ENCODE data around the gene ZNF236.
"Not testable (repeated sequence)": the region's sequence is repeated elsewhere in the genome, so short reads cannot be mapped to it uniquely, and the experiment has no call there.

The ZNF236 gene

GRCh38 chr18:76957384-76958355, 135.3 kb downstream of the ZNF236 start:
- TF ChIP-seq YY1 (IDR thresholded peaks at IDR 0.05; ENCODE audit: insufficient read depth, insufficient read length) (no peak), SUZ12 (IDR thresholded peaks at IDR 0.05; ENCODE audit: extremely low read depth, insufficient read depth, insufficient read length) (no peak), ZNF274 (IDR thresholded peaks at IDR 0.05; ENCODE audit: low read depth, low read length) (no peak)
- H3K36me3 ChIP-seq (ENCODE audit: insufficient read depth, insufficient read length, low read length): peaks cover 48% of the 10 kb centered on the region
- no peaks in the 10 kb centered on the region for H3K27me3 ChIP-seq (ENCODE audit: insufficient read depth, insufficient read length)
- DNase-seq (ENCODE audit: low read depth, low spot score): no peak
- H3K4me3 ChIP-seq (ENCODE audit: insufficient read length, low read depth): no peak overlapping the region
- no peaks in the 10 kb centered on the region for H3K9me3 ChIP-seq (ENCODE audit: insufficient read depth, low read length)
- no peaks in the 10 kb centered on the region for H3K4me1 ChIP-seq (ENCODE audit: insufficient read depth, insufficient read length)
- H3K9ac ChIP-seq (ENCODE audit: insufficient read length, low read depth): no peak overlapping the region

GRCh38 chr18:76958692-76959341, 136.5 kb downstream of the ZNF236 start:
- TF ChIP-seq SUZ12 (IDR thresholded peaks at IDR 0.05; ENCODE audit: extremely low read depth, insufficient read depth, insufficient read length) (no peak), YY1 (IDR thresholded peaks at IDR 0.05; ENCODE audit: insufficient read depth, insufficient read length) (no peak), ZNF274 (IDR thresholded peaks at IDR 0.05; ENCODE audit: low read depth, low read length) (no peak)
- Histone ChIP-seq H3K9me3 (ENCODE audit: insufficient read depth, low read length) (no peaks in the 10 kb centered on the region), H3K9ac (ENCODE audit: insufficient read length, low read depth) (no peak overlapping the region), H3K36me3 (ENCODE audit: insufficient read depth, insufficient read length, low read length) (peaks cover 46% of the 10 kb centered on the region), H3K4me1 (ENCODE audit: insufficient read depth, insufficient read length) (no peaks in the 10 kb centered on the region), H3K27me3 (ENCODE audit: insufficient read depth, insufficient read length) (no peaks in the 10 kb centered on the region), H3K4me3 (ENCODE audit: insufficient read length, low read depth) (no peak overlapping the region)
- DNase-seq (ENCODE audit: low read depth, low spot score): no peak

DNA sequence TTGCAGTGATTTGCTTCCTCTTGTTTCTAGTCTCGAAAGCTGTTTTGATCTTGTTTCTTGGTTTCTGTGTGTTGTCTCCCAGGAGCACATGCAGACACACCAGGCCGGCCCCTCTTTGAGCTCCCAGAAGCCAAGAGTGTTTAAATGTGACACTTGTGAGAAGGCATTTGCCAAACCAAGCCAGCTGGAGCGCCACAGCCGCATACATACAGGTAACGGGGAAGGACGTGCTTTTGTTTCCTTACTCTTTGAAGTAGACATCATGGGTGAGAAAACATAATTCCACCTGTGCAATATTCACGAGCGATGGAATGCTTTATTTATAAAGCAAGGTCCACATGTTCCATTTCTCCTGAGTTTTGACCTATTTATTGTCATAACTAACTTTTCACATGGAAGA, 137.2 kb downstream of the ZNF236 start:
- TF ChIP-seq YY1 (IDR thresholded peaks at IDR 0.05; ENCODE audit: insufficient read depth, insufficient read length): no peak
- TF ChIP-seq SUZ12 (IDR thresholded peaks at IDR 0.05; ENCODE audit: extremely low read depth, insufficient read depth, insufficient read length): no peak
- TF ChIP-seq ZNF274 (IDR thresholded peaks at IDR 0.05; ENCODE audit: low read depth, low read length): no peak
- no peak for DNase-seq (ENCODE audit: low read depth, low spot score)
- H3K27me3 ChIP-seq (ENCODE audit: insufficient read depth, insufficient read length): no peaks in the 10 kb centered on the region
- H3K4me3 ChIP-seq (ENCODE audit: insufficient read length, low read depth): no peak overlapping the region
- no peaks in the 10 kb centered on the region for H3K9me3 ChIP-seq (ENCODE audit: insufficient read depth, low read length)
- H3K36me3 ChIP-seq (ENCODE audit: insufficient read depth, insufficient read length, low read length): peaks cover 46% of the 10 kb centered on the region
- H3K4me1 ChIP-seq (ENCODE audit: insufficient read depth, insufficient read length): no peaks in the 10 kb centered on the region
- H3K9ac ChIP-seq (ENCODE audit: insufficient read length, low read depth): no peak overlapping the region

DNA sequence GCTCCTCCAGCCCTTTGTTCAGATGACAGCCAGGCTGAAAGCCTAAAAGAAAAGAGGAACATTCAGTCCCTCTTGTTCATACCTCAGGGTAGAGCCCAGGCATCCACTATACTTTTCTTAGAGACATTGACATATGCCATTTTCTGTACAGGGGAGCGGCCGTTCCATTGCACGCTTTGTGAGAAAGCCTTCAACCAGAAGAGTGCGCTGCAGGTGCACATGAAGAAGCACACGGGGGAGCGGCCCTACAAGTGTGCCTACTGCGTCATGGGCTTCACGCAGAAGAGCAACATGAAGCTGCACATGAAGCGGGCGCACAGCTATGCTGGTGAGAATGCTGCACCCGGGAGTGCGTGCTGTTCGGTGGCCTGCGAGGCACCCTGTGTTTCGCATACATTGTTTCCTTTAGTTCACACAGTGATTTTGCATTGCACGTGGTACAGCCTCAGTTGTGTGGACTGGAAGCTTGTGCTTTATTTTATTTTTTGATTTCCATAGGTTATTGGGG, 138.2 kb downstream of the ZNF236 start:
- H3K9ac ChIP-seq (ENCODE audit: insufficient read length, low read depth): no peak overlapping the region
- no peaks in the 10 kb centered on the region for H3K27me3 ChIP-seq (ENCODE audit: insufficient read depth, insufficient read length)
- no peak for TF ChIP-seq YY1 (IDR thresholded peaks at IDR 0.05; ENCODE audit: insufficient read depth, insufficient read length)
- no peak for TF ChIP-seq ZNF274 (IDR thresholded peaks at IDR 0.05; ENCODE audit: low read depth, low read length)
- TF ChIP-seq SUZ12 (IDR thresholded peaks at IDR 0.05; ENCODE audit: extremely low read depth, insufficient read depth, insufficient read length): no peak
- DNase-seq (ENCODE audit: low read depth, low spot score): no peak
- no peaks in the 10 kb centered on the region for H3K4me1 ChIP-seq (ENCODE audit: insufficient read depth, insufficient read length)
- H3K9me3 ChIP-seq (ENCODE audit: insufficient read depth, low read length): no peaks in the 10 kb centered on the region
- no peak overlapping the region for H3K4me3 ChIP-seq (ENCODE audit: insufficient read length, low read depth)
- H3K36me3 ChIP-seq (ENCODE audit: insufficient read depth, insufficient read length, low read length): peaks cover 45% of the 10 kb centered on the region

- H3K27me3 ChIP-seq (ENCODE audit: insufficient read depth, insufficient read length): no peaks in the 10 kb centered on the region
- TF ChIP-seq YY1 (IDR thresholded peaks at IDR 0.05; ENCODE audit: insufficient read depth, insufficient read length) (no peak), ZNF274 (IDR thresholded peaks at IDR 0.05; ENCODE audit: low read depth, low read length) (no peak), SUZ12 (IDR thresholded peaks at IDR 0.05; ENCODE audit: extremely low read depth, insufficient read depth, insufficient read length) (no peak)
Measured at GRCh38 chr18:76962851-76963250, 140.5 kb downstream of the ZNF236 start.

GRCh38 chr18:76963936-76964335, 141.6 kb downstream of the ZNF236 start:
- Histone ChIP-seq H3K9ac (ENCODE audit: insufficient read length, low read depth) (no peak overlapping the region), H3K27me3 (ENCODE audit: insufficient read depth, insufficient read length) (no peaks in the 10 kb centered on the region), H3K4me3 (ENCODE audit: insufficient read length, low read depth) (no peak overlapping the region), H3K36me3 (ENCODE audit: insufficient read depth, insufficient read length, low read length) (peaks cover 21% of the 10 kb centered on the region), H3K4me1 (ENCODE audit: insufficient read depth, insufficient read length) (no peaks in the 10 kb centered on the region), H3K9me3 (ENCODE audit: insufficient read depth, low read length) (no peaks in the 10 kb centered on the region)
- DNase-seq (ENCODE audit: low read depth, low spot score): no peak
- TF ChIP-seq SUZ12 (IDR thresholded peaks at IDR 0.05; ENCODE audit: extremely low read depth, insufficient read depth, insufficient read length): no peak
- no peak for TF ChIP-seq ZNF274 (IDR thresholded peaks at IDR 0.05; ENCODE audit: low read depth, low read length)
- TF ChIP-seq YY1 (IDR thresholded peaks at IDR 0.05; ENCODE audit: insufficient read depth, insufficient read length): no peak

More at GRCh38 chr18:76962851-76963250, 140.5 kb downstream of the ZNF236 start:
- no peak overlapping the region for H3K4me3 ChIP-seq (ENCODE audit: insufficient read length, low read depth)
- H3K9ac ChIP-seq (ENCODE audit: insufficient read length, low read depth): no peak overlapping the region
- no peaks in the 10 kb centered on the region for H3K9me3 ChIP-seq (ENCODE audit: insufficient read depth, low read length)
- no peak for DNase-seq (ENCODE audit: low read depth, low spot score)
- no peaks in the 10 kb centered on the region for H3K4me1 ChIP-seq (ENCODE audit: insufficient read depth, insufficient read length)
- peaks cover 31% of the 10 kb centered on the region for H3K36me3 ChIP-seq (ENCODE audit: insufficient read depth, insufficient read length, low read length)

- not testable (repeated sequence) for H3K27me3 ChIP-seq (ENCODE audit: insufficient read depth, insufficient read length); H3K4me3 ChIP-seq (ENCODE audit: insufficient read length, low read depth); H3K4me1 ChIP-seq (ENCODE audit: insufficient read depth, insufficient read length); H3K36me3 ChIP-seq (ENCODE audit: insufficient read depth, insufficient read length, low read length); H3K9me3 ChIP-seq (ENCODE audit: insufficient read depth, low read length); DNase-seq (ENCODE audit: low read depth, low spot score); H3K9ac ChIP-seq (ENCODE audit: insufficient read length, low read depth)
Measured at GRCh38 chr18:76965555-76966151, 143.3 kb downstream of the ZNF236 start.

DNA sequence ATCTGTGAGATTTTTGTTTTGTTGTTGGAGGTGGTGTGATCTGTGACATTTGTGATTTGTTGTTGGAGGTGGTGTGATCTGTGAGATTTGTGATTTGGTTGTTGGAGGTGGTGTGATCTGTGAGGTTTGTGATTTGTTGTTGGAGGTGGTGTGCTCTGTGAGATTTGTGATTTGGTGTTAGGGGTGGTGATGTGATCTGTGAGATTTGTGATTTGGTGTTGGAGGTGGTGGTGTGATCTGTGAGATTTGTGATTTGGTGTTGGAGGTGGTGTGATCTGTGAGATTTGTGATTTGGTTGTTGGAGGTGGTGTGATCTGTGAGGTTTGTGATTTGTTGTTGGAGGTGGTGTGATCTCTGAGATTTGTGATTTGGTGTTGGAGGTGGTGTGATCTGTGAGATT, 144.9 kb downstream of the ZNF236 start:
- not testable (repeated sequence) for H3K36me3 ChIP-seq (ENCODE audit: insufficient read depth, insufficient read length, low read length); H3K4me1 ChIP-seq (ENCODE audit: insufficient read depth, insufficient read length); H3K27me3 ChIP-seq (ENCODE audit: insufficient read depth, insufficient read length); H3K4me3 ChIP-seq (ENCODE audit: insufficient read length, low read depth); H3K9me3 ChIP-seq (ENCODE audit: insufficient read depth, low read length); DNase-seq (ENCODE audit: low read depth, low spot score)
- H3K9ac ChIP-seq (ENCODE audit: insufficient read length, low read depth): peak overlapping the region; percentile 13

Measured in NT2/D1 (cell line).